ENCODE data around the gene SPOCK1. TPM values are rescaled to one million over a fixed set of nuclear protein-coding genes. Genes with fewer than 3 reads are reported as not detected.

SPOCK1 gene
- total and polyA plus RNA-seq, 9 of the 15 experiments (the other 6 are each of a cell fraction or from before 2014, with no cell fraction given), result 0.01 to 0.35 (median 0.04) TPM; not detected in 6

DNA sequence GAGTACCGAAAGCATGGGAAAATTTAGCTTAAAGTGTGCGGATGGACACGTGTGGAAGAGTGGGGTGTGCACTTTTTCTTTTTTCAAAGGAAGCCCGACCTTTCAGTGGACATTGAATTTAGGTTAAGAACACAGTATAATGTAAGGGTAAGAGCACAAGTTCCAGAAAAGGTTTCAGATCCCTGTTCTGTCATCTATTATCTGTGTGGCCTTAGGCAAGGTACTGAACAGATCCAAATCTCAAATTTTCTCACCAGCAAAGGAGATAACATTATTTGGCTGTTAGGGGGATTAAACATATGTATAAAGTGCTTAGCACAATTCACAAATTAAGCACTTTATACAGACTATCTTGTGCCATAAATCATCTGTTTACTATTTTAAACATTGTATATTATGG, 441.0 kb downstream of the SPOCK1 start:
- no peak for DNase-seq (ENCODE audit: extremely low read depth in 1 of 4, low spot score in 3 of 4)
- H3K9ac ChIP-seq (ENCODE audit: insufficient read depth in 1 of 2, low read depth in 2 of 2, low read length in 2 of 2), result no peak overlapping the region
- H3K4me1 ChIP-seq (replicated peaks in 1 of 2; ENCODE audit: control insufficient read depth in 2 of 2, insufficient read depth in 2 of 2, low read length in 2 of 2), result no peaks in the 10 kb centered on the region
- intact Hi-C loops (cut with micrococcal nuclease), result no loop called here
- no peak overlapping the region for H3K4me2 ChIP-seq (ENCODE audit: insufficient read depth, low read length)
- 0% methylated on average over 4 of the region's 4 CpGs for WGBS (ENCODE audit: insufficient coverage, low coverage, missing lambda C conversion rate)
- H4K20me1 ChIP-seq (replicated peaks; ENCODE audit: control insufficient read depth, insufficient read depth, low read length), result no peaks in the 10 kb centered on the region
- H3K9me1 ChIP-seq (ENCODE audit: control insufficient read depth, insufficient read depth, low read length), result no peaks in the 10 kb centered on the region
- H3K79me2 ChIP-seq (ENCODE audit: control insufficient read depth, insufficient read depth, low read length), result no peaks in the 10 kb centered on the region
- CTCF ChIA-PET (ENCODE audit: low intra/inter-chr PET ratio), result no interaction called here
- no peaks in the 10 kb centered on the region for H3K36me3 ChIP-seq (ENCODE audit: control insufficient read depth, insufficient read depth, low read length)
- no peak for ATAC-seq
- FAIRE-seq, result no peak
- H3K27me3 ChIP-seq (ENCODE audit: control insufficient read depth in 2 of 2, insufficient read depth in 2 of 2, low read length in 2 of 2), result no peaks in the 10 kb centered on the region
- POLR2A ChIA-PET, result interaction anchor here (1.0 kb wide), 1 partner anchor 27 kb away, joined by 3 read pairs; no protein-coding TSS in a partner anchor
- H3K9me3 ChIP-seq (replicated peaks; ENCODE audit: control insufficient read depth, insufficient read depth, low read depth, low read length), result no peaks in the 10 kb centered on the region
- H2AFZ ChIP-seq (ENCODE audit: low read depth, low read length), result no peak overlapping the region
- H3K27ac ChIP-seq (ENCODE audit: extremely low read depth, low read depth, low read length), result no peak overlapping the region
- H3K4me3 ChIP-seq, result no peak overlapping the region
- in situ Hi-C loops (cut with MboI), result no loop called here
- no TSS peak for BruUV-seq (replicated peaks)
- TF ChIP-seq KDM4B (IDR thresholded peaks at IDR 0.05; ENCODE audit: borderline replicate concordance in 2 of 2, low read depth in 1 of 2), result no peak
- no peak for TF ChIP-seq RAD51 (IDR thresholded peaks at IDR 0.05; ENCODE audit: borderline replicate concordance, low read depth)
- TF ChIP-seq KLF16 (IDR thresholded peaks at IDR 0.05), result no peak
- no peak for TF ChIP-seq ZEB2 (IDR thresholded peaks at IDR 0.05)
- TF ChIP-seq ZNF274 (IDR thresholded peaks at IDR 0.05; ENCODE audit: borderline replicate concordance, low read depth, low read length), result no peak
- no peak for TF ChIP-seq KAT2B (IDR thresholded peaks at IDR 0.05; ENCODE audit: low read depth, low read length)
- no peak for TF ChIP-seq STAT5A (IDR thresholded peaks at IDR 0.05; ENCODE audit: borderline replicate concordance, low read length)
- TF ChIP-seq, protein P1, sequence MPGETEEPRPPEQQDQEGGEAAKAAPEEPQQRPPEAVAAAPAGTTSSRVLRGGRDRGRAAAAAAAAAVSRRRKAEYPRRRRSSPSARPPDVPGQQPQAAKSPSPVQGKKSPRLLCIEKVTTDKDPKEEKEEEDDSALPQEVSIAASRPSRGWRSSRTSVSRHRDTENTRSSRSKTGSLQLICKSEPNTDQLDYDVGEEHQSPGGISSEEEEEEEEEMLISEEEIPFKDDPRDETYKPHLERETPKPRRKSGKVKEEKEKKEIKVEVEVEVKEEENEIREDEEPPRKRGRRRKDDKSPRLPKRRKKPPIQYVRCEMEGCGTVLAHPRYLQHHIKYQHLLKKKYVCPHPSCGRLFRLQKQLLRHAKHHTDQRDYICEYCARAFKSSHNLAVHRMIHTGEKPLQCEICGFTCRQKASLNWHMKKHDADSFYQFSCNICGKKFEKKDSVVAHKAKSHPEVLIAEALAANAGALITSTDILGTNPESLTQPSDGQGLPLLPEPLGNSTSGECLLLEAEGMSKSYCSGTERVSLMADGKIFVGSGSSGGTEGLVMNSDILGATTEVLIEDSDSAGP (CRISPR knock-in tag; IDR thresholded peaks at IDR 0.05), result no peak
- TF ChIP-seq SOX6 (IDR thresholded peaks at IDR 0.05), result no peak
- TF ChIP-seq, protein P2, sequence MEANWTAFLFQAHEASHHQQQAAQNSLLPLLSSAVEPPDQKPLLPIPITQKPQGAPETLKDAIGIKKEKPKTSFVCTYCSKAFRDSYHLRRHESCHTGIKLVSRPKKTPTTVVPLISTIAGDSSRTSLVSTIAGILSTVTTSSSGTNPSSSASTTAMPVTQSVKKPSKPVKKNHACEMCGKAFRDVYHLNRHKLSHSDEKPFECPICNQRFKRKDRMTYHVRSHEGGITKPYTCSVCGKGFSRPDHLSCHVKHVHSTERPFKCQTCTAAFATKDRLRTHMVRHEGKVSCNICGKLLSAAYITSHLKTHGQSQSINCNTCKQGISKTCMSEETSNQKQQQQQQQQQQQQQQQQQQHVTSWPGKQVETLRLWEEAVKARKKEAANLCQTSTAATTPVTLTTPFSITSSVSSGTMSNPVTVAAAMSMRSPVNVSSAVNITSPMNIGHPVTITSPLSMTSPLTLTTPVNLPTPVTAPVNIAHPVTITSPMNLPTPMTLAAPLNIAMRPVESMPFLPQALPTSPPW (CRISPR knock-in tag; IDR thresholded peaks at IDR 0.05), result no peak
- no peak for TF ChIP-seq ZNF282 (CRISPR knock-in tag; IDR thresholded peaks at IDR 0.05)
